K562 (cell line): ENCODE results near the gene NOXRED1. TPM values are rescaled to one million over a fixed set of nuclear protein-coding genes. Genes with fewer than 3 reads are reported as not detected.

Experiments used
- BCLAF1 ChIP-seq, 2 experiments: fragments of 450-650 bp in 1 of 2; IDR thresholded peaks; 2 replicates each; pipeline ENCODE4 v1.6.1; 2011 to 2017; ENCODE audit warnings: low read depth in 2 of 2, antibody characterized with exemption in 1 of 2, borderline replicate concordance in 1 of 2, low read length in 1 of 2, mild to moderate bottlenecking in 1 of 2, mixed read lengths in 1 of 2; ENCODE audit not compliant: control insufficient read depth in 1 of 2
- FOXM1 ChIP-seq, 2 experiments: fragments of 450-650 bp in 1 of 2; sonication (generic) in 1 of 2; formaldehyde crosslinking in 1 of 2; IDR thresholded peaks; 2 replicates each; pipeline versions ENCODE4 v1.6.1 to v1.9.0; 2017 to 2022; ENCODE audit warnings: low read depth in 2 of 2, mild to moderate bottlenecking in 2 of 2, missing genetic modification reagents in 1 of 2, moderate library complexity in 1 of 2
- HLTF ChIP-seq: fragments of 450-650 bp; IDR thresholded peaks from 2 replicates; pipeline ENCODE4 v1.6.1; 2016
- PKNOX1 ChIP-seq: fragments of 450-650 bp; IDR thresholded peaks from 2 replicates; pipeline ENCODE4 v1.6.1; 2016
- SMAD4 ChIP-seq: fragments of 250-450 bp; sonication (Bioruptor Pico); conservative IDR thresholded peaks from 2 replicates; pipeline ENCODE4 v1.8.0; 2021; ENCODE audit warnings: inconsistent platforms, mild to moderate bottlenecking, moderate library complexity
- SNAPC5 ChIP-seq: fragments of 250-450 bp; sonication (Bioruptor Pico); IDR thresholded peaks from 2 replicates; pipeline ENCODE4 v1.8.0; 2021; ENCODE audit warnings: moderate library complexity, mild to moderate bottlenecking, inconsistent platforms
- TAF15 ChIP-seq: fragments of 200-400 bp; formaldehyde crosslinking; IDR thresholded peaks from 2 replicates; pipeline ENCODE4 v1.6.1; 2017; ENCODE audit warnings: mild to moderate bottlenecking, low read depth, low read length, moderate library complexity
- YBX1 ChIP-seq: fragments of 450-650 bp; IDR thresholded peaks from 2 replicates; pipeline ENCODE4 v1.7.1; 2016; ENCODE audit warnings: mild to moderate bottlenecking
- ZBTB17 ChIP-seq: fragments of 450-650 bp; formaldehyde crosslinking; IDR thresholded peaks from 2 replicates; pipeline ENCODE4 v1.4.0; 2020; ENCODE audit warnings: mild to moderate bottlenecking
- ZNF707 ChIP-seq: fragments of 250-450 bp; sonication (Bioruptor Pico); conservative IDR thresholded peaks from 2 replicates; pipeline ENCODE4 v1.8.0; 2022; ENCODE audit warnings: inconsistent platforms, mild to moderate bottlenecking, moderate library complexity
- polyA plus RNA-seq, 8 experiments: library from polyadenylated mRNA; depleted of rRNA in 4 of 8; stranded (reverse) in 5 of 8; unstranded in 3 of 8; fragments of >200 nt; fragmentation: Nextera tagmentation in 2 of 8; fragmentation: Illumina TruSeq in 1 of 8; extraction: Ambion mirVana in 2 of 8; extraction: Trizol in 1 of 8; gene quantifications; 2 replicates each; pipeline versions ENCODE4 v1.2.1 to v1.2.3, GENCODE V29; 2011 to 2014; ENCODE audit warnings: inconsistent platforms in 1 of 8, missing spikeins in 1 of 8
- total RNA-seq, 7 experiments: library from RNA; depleted of rRNA in 6 of 7; stranded (reverse); fragments of >200 nt in 6 of 7; fragmentation: Illumina TruSeq in 2 of 7; extraction: Trizol in 2 of 7; gene quantifications; 2 replicates each; pipeline versions ENCODE4 v1.2.1 to v1.2.3, GENCODE V29; 2011 to 2021; ENCODE audit warnings: low replicate concordance in 1 of 7

NOXRED1 gene
- total and polyA plus RNA-seq, 9 of the 15 experiments (the other 6 are each of a cell fraction or from before 2014, with no cell fraction given) = 0.15 to 0.85 (median 0.30) TPM

GRCh38 chr14:77377502-77377844 lies 45.9 kb downstream of the NOXRED1 start (continued):
- TF ChIP-seq TAF15 (no peak), YBX1 (no peak), SNAPC5 (no peak), BCLAF1 (IDR thresholded peaks at IDR 0.05; ENCODE audit: borderline replicate concordance in 1 of 2, control insufficient read depth in 1 of 2, low read depth in 2 of 2, low read length in 1 of 2) (no peak), ZBTB17 (no peak), FOXM1 (IDR thresholded peaks at IDR 0.05; ENCODE audit: low read depth) (no peak), FOXM1 (CRISPR knock-in tag; IDR thresholded peaks at IDR 0.05; ENCODE audit: low read depth) (no peak), ZNF707 (CRISPR knock-in tag) (no peak), SMAD4 (CRISPR knock-in tag) (no peak), HLTF (no peak), PKNOX1 (no peak)
